Uterus (tissue), 4 donors: ENCODE measurements around the gene SLC25A15. TPM values are rescaled to one million over a fixed set of nuclear protein-coding genes. Genes with fewer than 3 reads are reported as not detected.

Experiments
- DNase-seq, 2 donors: peaks; one replicate each; pipeline ENCODE4 v3.0.0-alpha.2; 2019 to 2020
- H3K27ac ChIP-seq, 2 donors: fragments of 200-600 bp; sonication (generic); 1 replicate in 1 of 2; 2 replicates in 1 of 2; pipeline ENCODE4 v1.5.1; 2016 to 2018
- H3K27me3 ChIP-seq, 2 donors: fragments of 200-600 bp; sonication (generic); one replicate each; pipeline ENCODE4 v1.5.1; 2018 to 2019; ENCODE audit warnings: control low read depth in 1 of 2
- H3K36me3 ChIP-seq, 2 donors: fragments of 200-600 bp; sonication (generic); one replicate each; pipeline ENCODE4 v1.5.1; 2019; ENCODE audit warnings: control low read depth in 1 of 2
- H3K4me1 ChIP-seq, 2 donors: fragments of 200-600 bp; sonication (generic); one replicate each; pipeline ENCODE4 v1.5.1; 2018 to 2019; ENCODE audit warnings: control low read depth in 1 of 2
- H3K4me3 ChIP-seq, 2 donors: fragments of 200-600 bp; sonication (generic); 1 replicate in 1 of 2; 2 replicates in 1 of 2; pipeline ENCODE4 v1.5.1; 2018 to 2019; ENCODE audit warnings: mild to moderate bottlenecking in 1 of 2
- H3K9me3 ChIP-seq, 2 donors: fragments of 200-600 bp; sonication (generic); one replicate each; pipeline ENCODE4 v1.5.1; 2019; ENCODE audit warnings: control low read depth in 1 of 2
- POLR2A ChIP-seq, 2 donors: fragments of 450-650 bp; IDR thresholded peaks; one replicate each; pipeline ENCODE4 v1.6.1; 2016; ENCODE audit warnings: antibody characterized with exemption in 2 of 2, mild to moderate bottlenecking in 1 of 2, moderate library complexity in 1 of 2
- intact Hi-C: fragments of 100-400 bp; cut with DNase I; formaldehyde crosslinking; loops from one replicate; pipeline ENCODE4 v1.15.1; 2023; ENCODE audit warnings: low total_unique reads
- total RNA-seq, 4 donors: library from RNA; depleted of rRNA in 3 of 4; stranded (reverse); fragments of >200 nt in 3 of 4; gene quantifications; one replicate each; pipeline versions ENCODE4 v1.1.0 to v1.2.4, GENCODE V29; 2014 to 2023
- TF ChIP-seq, protein P1 (sequence below), 4 experiments: fragments of 200-600 bp in 2 of 4; fragments of 450-650 bp in 2 of 4; sonication (generic) in 2 of 4; IDR thresholded peaks; one replicate each; pipeline ENCODE4 v1.5.1; 2016 to 2019; ENCODE audit warnings: antibody characterized with exemption in 4 of 4, mild to moderate bottlenecking in 2 of 4, moderate library complexity in 1 of 4
- donor health status: DM: yes; HTN: yes; CAD: no.

Gene SLC25A15
- total RNA-seq, result 10 to 100 TPM in 1 of 4 donors, 1 to 10 TPM in 2, not detected in 1; 1.5 to 25.4 (median 5.0) TPM

DNA sequence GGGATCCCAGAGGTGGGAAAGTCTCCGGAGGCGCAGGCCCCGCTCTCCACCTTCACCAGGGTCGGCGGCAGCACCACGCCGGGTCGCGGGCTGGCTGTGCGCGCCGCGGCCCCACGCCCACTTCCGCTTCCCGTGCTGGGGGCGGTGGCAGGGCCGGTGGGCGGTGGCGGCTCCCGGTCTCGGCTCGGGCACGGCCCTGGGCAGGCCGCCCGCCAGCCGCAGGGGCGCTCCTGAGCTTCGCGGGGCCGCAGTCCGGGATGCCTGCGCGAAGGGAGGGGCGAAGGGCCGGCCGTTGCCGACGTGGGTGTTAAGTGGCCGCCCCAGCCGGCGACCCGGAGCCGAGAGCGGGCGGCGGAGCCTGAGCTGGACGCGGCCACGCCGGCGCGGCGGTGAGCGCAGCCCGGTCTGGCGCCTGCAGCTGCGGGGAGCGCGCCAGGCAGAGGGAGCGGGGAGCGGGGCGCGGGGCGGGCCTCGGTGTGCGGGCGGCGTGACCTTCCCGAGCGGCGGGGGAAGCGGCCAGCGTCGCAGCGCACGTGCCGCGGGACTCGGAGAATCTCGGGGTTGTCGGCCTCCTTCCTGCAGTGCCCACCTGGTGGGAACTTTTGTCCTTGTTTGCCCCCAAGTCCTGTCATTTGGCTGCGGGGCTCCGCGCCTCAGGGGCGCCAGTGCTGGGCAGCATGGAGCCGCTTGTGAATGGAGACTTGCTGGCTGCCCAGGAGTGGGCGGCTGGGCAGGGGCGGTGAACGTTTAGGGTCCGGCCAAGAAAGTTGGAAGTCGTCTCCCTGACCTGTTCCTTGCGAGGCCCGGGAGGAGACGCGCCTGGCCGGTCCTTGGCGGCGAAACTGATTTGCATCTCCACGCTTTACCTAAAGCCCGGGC, at the start of gene SLC25A15:
SLC25A15 (plus strand) TSS at position 337 of the 879 bp plus-strand sequence. CDS start 3,616 bp downstream, outside the sequence.
- H3K27me3 ChIP-seq, result no peaks in the 10 kb centered on the region
- H3K4me1 ChIP-seq, result no peaks in the 10 kb centered on the region
- peak within 1 kb of the TSS; percentile 89 to 90 for H3K27ac ChIP-seq
- intact Hi-C loops, result no loop called here
- no peaks in the 10 kb centered on the region for H3K9me3 ChIP-seq
- peak within 1 kb of the TSS; percentile 27 to 71 for H3K4me3 ChIP-seq
- DNase-seq, result peak; percentile 59 to 73
- TF ChIP-seq, protein P1, sequence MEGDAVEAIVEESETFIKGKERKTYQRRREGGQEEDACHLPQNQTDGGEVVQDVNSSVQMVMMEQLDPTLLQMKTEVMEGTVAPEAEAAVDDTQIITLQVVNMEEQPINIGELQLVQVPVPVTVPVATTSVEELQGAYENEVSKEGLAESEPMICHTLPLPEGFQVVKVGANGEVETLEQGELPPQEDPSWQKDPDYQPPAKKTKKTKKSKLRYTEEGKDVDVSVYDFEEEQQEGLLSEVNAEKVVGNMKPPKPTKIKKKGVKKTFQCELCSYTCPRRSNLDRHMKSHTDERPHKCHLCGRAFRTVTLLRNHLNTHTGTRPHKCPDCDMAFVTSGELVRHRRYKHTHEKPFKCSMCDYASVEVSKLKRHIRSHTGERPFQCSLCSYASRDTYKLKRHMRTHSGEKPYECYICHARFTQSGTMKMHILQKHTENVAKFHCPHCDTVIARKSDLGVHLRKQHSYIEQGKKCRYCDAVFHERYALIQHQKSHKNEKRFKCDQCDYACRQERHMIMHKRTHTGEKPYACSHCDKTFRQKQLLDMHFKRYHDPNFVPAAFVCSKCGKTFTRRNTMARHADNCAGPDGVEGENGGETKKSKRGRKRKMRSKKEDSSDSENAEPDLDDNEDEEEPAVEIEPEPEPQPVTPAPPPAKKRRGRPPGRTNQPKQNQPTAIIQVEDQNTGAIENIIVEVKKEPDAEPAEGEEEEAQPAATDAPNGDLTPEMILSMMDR (IDR thresholded peaks at IDR 0.05), result peak in 3 of 4 experiments; percentile 38 to 43 (median 42)
- TF ChIP-seq POLR2A (IDR thresholded peaks at IDR 0.05), result peak in 1 of 2 donors; percentile 64
- no peaks in the 10 kb centered on the region for H3K36me3 ChIP-seq

DNA sequence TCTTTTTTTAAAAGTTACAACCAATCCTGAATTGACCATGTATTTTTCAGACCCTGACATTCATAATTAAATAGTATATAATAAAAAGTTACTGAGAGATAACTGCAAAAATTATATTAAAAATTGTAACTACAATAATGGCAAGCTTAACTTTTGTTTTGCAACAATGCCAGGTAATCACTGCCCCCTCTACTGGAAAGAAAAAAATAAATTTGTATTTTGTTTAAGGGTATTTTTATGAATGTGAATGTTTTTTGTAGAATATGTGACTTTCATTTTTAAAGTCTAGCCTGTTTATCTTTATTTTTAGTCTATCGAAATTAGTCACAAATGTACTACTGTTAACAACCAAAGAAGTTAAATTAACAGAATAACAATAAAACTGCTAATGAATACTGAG, 40.1 kb upstream of the SLC25A15 start:
- no peak overlapping the region for H3K4me3 ChIP-seq

DNA sequence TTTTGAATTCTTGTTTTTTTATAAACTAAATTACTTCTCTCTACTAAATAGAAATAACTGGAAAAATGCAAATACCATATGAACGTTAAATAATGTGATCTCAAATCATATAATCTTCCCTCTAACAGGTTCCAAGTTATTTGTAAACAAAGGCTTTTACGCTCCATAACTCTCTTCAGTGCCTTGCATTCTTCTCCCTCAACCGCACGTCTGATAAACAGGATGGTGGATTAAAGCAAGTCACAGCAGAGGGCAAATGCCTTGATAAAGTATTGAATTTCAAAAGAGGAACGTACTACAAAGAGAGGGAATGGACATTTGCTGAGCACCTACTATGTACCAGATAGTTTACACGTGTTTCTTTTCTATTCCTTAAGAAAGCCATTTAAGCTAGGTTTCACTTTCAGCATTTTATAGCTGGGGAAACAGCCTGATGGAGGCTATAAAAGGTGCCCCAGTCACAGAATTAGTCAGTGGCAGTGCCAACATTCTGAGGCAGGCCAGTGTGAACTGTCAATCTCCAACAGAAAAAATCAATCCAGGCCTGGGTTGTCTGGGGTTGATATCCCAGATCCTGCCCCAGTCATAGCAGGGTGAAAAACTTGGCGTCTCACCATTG, 34.2 kb upstream of the SLC25A15 start:
- intact Hi-C loops, result no loop called here
- Histone ChIP-seq H3K27me3 (no peaks in the 10 kb centered on the region), H3K27ac (no peak overlapping the region), H3K36me3 (no peaks in the 10 kb centered on the region), H3K4me3 (no peak overlapping the region), H3K9me3 (no peaks in the 10 kb centered on the region), H3K4me1 (no peaks in the 10 kb centered on the region)
- TF ChIP-seq, protein P1 (IDR thresholded peaks at IDR 0.05), result no peak
- TF ChIP-seq POLR2A (IDR thresholded peaks at IDR 0.05), result no peak
- DNase-seq, result no peak

More for the DNA sequence above, 40.1 kb upstream of the SLC25A15 start:
- DNase-seq, result no peak
- H3K4me1 ChIP-seq, result no peaks in the 10 kb centered on the region
- no peak for TF ChIP-seq POLR2A (IDR thresholded peaks at IDR 0.05)
- TF ChIP-seq, protein P1 (IDR thresholded peaks at IDR 0.05), result peak in 1 of 4 experiments; percentile 11
- no peaks in the 10 kb centered on the region for H3K27me3 ChIP-seq
- H3K27ac ChIP-seq, result no peak overlapping the region
- no peaks in the 10 kb centered on the region for H3K36me3 ChIP-seq
- intact Hi-C loops, result no loop called here
- no peaks in the 10 kb centered on the region for H3K9me3 ChIP-seq

DNA sequence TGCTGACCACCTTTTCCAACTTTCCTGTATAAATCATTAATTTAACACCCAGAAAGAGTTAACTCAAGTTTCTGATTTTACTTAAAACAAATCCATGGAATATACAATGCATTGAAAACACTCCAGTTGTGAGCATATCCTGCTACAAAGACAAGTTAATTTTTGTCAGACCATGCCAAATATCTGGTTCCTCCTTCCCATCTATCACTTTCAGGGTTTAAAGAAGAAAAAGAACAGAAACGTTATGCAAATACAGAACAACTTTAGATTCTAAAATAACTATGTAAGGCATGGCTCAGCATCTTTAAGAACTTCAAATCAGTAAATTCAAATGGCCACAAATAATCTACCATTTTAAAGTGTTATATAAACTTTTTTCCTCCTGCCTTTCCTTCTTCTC, 33.4 kb upstream of the SLC25A15 start:
- Histone ChIP-seq H3K4me3 (no peak overlapping the region), H3K27me3 (no peaks in the 10 kb centered on the region), H3K9me3 (no peaks in the 10 kb centered on the region), H3K27ac (no peak overlapping the region), H3K4me1 (no peaks in the 10 kb centered on the region), H3K36me3 (no peaks in the 10 kb centered on the region)
- TF ChIP-seq, protein P1 (IDR thresholded peaks at IDR 0.05), result no peak
- no peak for TF ChIP-seq POLR2A (IDR thresholded peaks at IDR 0.05)
- intact Hi-C loops, result no loop called here
- DNase-seq, result no peak

DNA sequence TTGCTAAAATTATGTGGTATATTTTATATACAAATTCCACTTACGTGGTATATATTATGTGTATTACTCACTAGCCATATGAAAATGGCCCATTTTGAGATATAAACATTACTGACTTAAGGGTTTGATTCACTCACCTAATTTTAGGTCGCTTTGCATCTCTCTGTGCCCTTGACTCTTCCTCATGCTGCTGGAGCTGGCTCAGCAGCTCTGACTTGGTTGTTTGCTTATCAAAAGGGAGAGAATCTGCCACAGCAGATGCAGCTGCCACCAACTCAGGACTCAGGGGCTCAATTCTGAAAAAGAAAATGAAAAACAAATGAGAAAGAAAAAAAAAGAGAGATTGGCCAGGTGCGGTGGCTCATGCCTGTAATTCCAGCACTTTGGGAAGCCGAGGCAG, 30.6 kb upstream of the SLC25A15 start:
- TF ChIP-seq, protein P1 (IDR thresholded peaks at IDR 0.05), result no peak
- no peak for TF ChIP-seq POLR2A (IDR thresholded peaks at IDR 0.05)
- no peak overlapping the region for H3K27ac ChIP-seq
- no peak for DNase-seq
- H3K36me3 ChIP-seq, result no peaks in the 10 kb centered on the region
- H3K4me3 ChIP-seq, result no peak overlapping the region
- no peaks in the 10 kb centered on the region for H3K4me1 ChIP-seq
- H3K27me3 ChIP-seq, result no peaks in the 10 kb centered on the region
- intact Hi-C loops, result no loop called here
- H3K9me3 ChIP-seq, result no peaks in the 10 kb centered on the region
